Ectodermal cell (in vitro differentiated cells): Measurements from ENCODE around the gene ZC3HAV1.

Experiments
- H3K27ac ChIP-seq: 2 replicates; pipeline ENCODE4 v1.7.0; 2013; ENCODE audit warnings: mild to moderate bottlenecking, low read depth, low read length; ENCODE audit not compliant: insufficient read depth, poor library complexity, severe bottlenecking
- H3K27me3 ChIP-seq: 2 replicates; pipeline ENCODE4 v1.7.0; 2013; ENCODE audit warnings: mild to moderate bottlenecking, low read length; ENCODE audit not compliant: insufficient read depth, control insufficient read depth, poor library complexity, severe bottlenecking
- H3K36me3 ChIP-seq: one replicate; pipeline ENCODE4 v1.7.0; 2013; ENCODE audit warnings: low read length; ENCODE audit not compliant: control insufficient read depth, insufficient read depth
- H3K4me1 ChIP-seq: one replicate; pipeline ENCODE4 v1.7.0; 2013; ENCODE audit warnings: low read length; ENCODE audit not compliant: control insufficient read depth, insufficient read depth
- H3K4me3 ChIP-seq: 2 replicates; pipeline ENCODE4 v1.7.0; 2013; ENCODE audit warnings: low read depth, low read length, control low read depth; ENCODE audit not compliant: insufficient read depth
- H3K9me3 ChIP-seq: 2 replicates; pipeline ENCODE4 v1.7.0; 2013; ENCODE audit warnings: mild to moderate bottlenecking, low read length, moderate library complexity; ENCODE audit not compliant: control insufficient read depth
- WGBS, 2 experiments: methylation state at CpG; one replicate each; pipeline ENCODE4 v1.1.7; 2013; ENCODE audit warnings: missing lambda C conversion rate in 2 of 2; 5-methylcytosine and 5-hydroxymethylcytosine counted together

Gene ZC3HAV1

GRCh38 chr7:139075871-139076686, 33.4 kb downstream of the ZC3HAV1 start:
- no peaks in the 10 kb centered on the region for H3K27me3 ChIP-seq
- no peak overlapping the region for H3K27ac ChIP-seq
- H3K4me1 ChIP-seq, result no peaks in the 10 kb centered on the region
- no peaks in the 10 kb centered on the region for H3K36me3 ChIP-seq
- no peaks in the 10 kb centered on the region for H3K9me3 ChIP-seq
- no peak overlapping the region for H3K4me3 ChIP-seq
- 92 to 93% methylated on average over 11 of the region's 11 CpGs for WGBS, 2 experiments

- Histone ChIP-seq H3K27me3 (no peaks in the 10 kb centered on the region), H3K36me3 (no peaks in the 10 kb centered on the region), H3K4me3 (no peak overlapping the region), H3K4me1 (no peaks in the 10 kb centered on the region), H3K9me3 (no peaks in the 10 kb centered on the region), H3K27ac (no peak overlapping the region)
- 51 to 52% methylated on average over 8 to 9 of the region's 9 CpGs for WGBS, 2 experiments
Observed at GRCh38 chr7:139075031-139075652, 34.4 kb downstream of the ZC3HAV1 start.

- Histone ChIP-seq H3K4me3 (no peak overlapping the region), H3K27ac (no peak overlapping the region), H3K36me3 (no peaks in the 10 kb centered on the region), H3K9me3 (no peaks in the 10 kb centered on the region), H3K27me3 (no peaks in the 10 kb centered on the region), H3K4me1 (no peaks in the 10 kb centered on the region)
- 87 to 89% methylated on average over 8 of the region's 8 CpGs for WGBS, 2 experiments
Observed at GRCh38 chr7:139072796-139073195, 36.7 kb downstream of the ZC3HAV1 start.

GRCh38 chr7:139071680-139072079, 37.8 kb downstream of the ZC3HAV1 start:
- H3K9me3 ChIP-seq, result no peaks in the 10 kb centered on the region
- no peak overlapping the region for H3K27ac ChIP-seq
- H3K27me3 ChIP-seq, result no peaks in the 10 kb centered on the region
- WGBS, 2 experiments, result 92 to 97% methylated on average over 3 of the region's 3 CpGs
- no peak overlapping the region for H3K4me3 ChIP-seq
- H3K4me1 ChIP-seq, result no peaks in the 10 kb centered on the region
- H3K36me3 ChIP-seq, result no peaks in the 10 kb centered on the region

GRCh38 chr7:139068544-139069399, 40.7 kb downstream of the ZC3HAV1 start:
- Histone ChIP-seq H3K9me3 (no peaks in the 10 kb centered on the region), H3K36me3 (no peaks in the 10 kb centered on the region), H3K27me3 (no peaks in the 10 kb centered on the region), H3K4me1 (no peaks in the 10 kb centered on the region), H3K4me3 (no peak overlapping the region), H3K27ac (no peak overlapping the region)
- WGBS, 2 experiments, result 94 to 96% methylated on average over 9 of the region's 9 CpGs

- Histone ChIP-seq H3K27me3 (no peaks in the 10 kb centered on the region), H3K4me3 (no peak overlapping the region), H3K4me1 (no peaks in the 10 kb centered on the region), H3K27ac (no peak overlapping the region), H3K9me3 (no peaks in the 10 kb centered on the region), H3K36me3 (no peaks in the 10 kb centered on the region)
- 93 to 94% methylated on average over 9 of the region's 9 CpGs for WGBS, 2 experiments
Observed at GRCh38 chr7:139066315-139066714, 43.2 kb downstream of the ZC3HAV1 start.

GRCh38 chr7:139065323-139065722, 44.2 kb downstream of the ZC3HAV1 start:
- no peaks in the 10 kb centered on the region for H3K27me3 ChIP-seq
- no peak overlapping the region for H3K27ac ChIP-seq
- WGBS, 2 experiments, result 95 to 96% methylated on average over 11 of the region's 11 CpGs
- no peaks in the 10 kb centered on the region for H3K36me3 ChIP-seq
- H3K9me3 ChIP-seq, result no peaks in the 10 kb centered on the region
- H3K4me1 ChIP-seq, result no peaks in the 10 kb centered on the region
- H3K4me3 ChIP-seq, result no peak overlapping the region

GRCh38 chr7:139061416-139061815, 48.1 kb downstream of the ZC3HAV1 start:
- no peak overlapping the region for H3K27ac ChIP-seq
- no peaks in the 10 kb centered on the region for H3K4me1 ChIP-seq
- no peaks in the 10 kb centered on the region for H3K9me3 ChIP-seq
- no peaks in the 10 kb centered on the region for H3K36me3 ChIP-seq
- H3K4me3 ChIP-seq, result no peak overlapping the region
- H3K27me3 ChIP-seq, result no peaks in the 10 kb centered on the region
- 89 to 97% methylated on average over 4 to 5 of the region's 5 CpGs for WGBS, 2 experiments

- Histone ChIP-seq H3K27me3 (no peaks in the 10 kb centered on the region), H3K9me3 (no peaks in the 10 kb centered on the region), H3K27ac (no peak overlapping the region), H3K4me1 (no peaks in the 10 kb centered on the region), H3K4me3 (no peak overlapping the region), H3K36me3 (no peaks in the 10 kb centered on the region)
- 94% methylated on average over 5 of the region's 5 CpGs for WGBS, 2 experiments
Observed at GRCh38 chr7:139060695-139061237, 48.8 kb downstream of the ZC3HAV1 start.

GRCh38 chr7:139059905-139060304, 49.6 kb downstream of the ZC3HAV1 start:
- Histone ChIP-seq H3K9me3 (no peaks in the 10 kb centered on the region), H3K4me3 (no peak overlapping the region), H3K27ac (no peak overlapping the region), H3K27me3 (no peaks in the 10 kb centered on the region), H3K4me1 (no peaks in the 10 kb centered on the region), H3K36me3 (no peaks in the 10 kb centered on the region)
- 88 to 100% methylated on average over 1 of the region's 1 CpG for WGBS, 2 experiments
